Prostate gland (tissue), 2 donors: Measurements from ENCODE around the gene SCTR. TPM values are rescaled to one million over a fixed set of nuclear protein-coding genes. Genes with fewer than 3 reads are reported as not detected.

Experiments used
- DNase-seq: peaks from one replicate; pipeline ENCODE4 v3.0.0-alpha.2; 2019; ENCODE audit warnings: low spot score
- H3K27ac ChIP-seq, 2 donors: fragments of 200-600 bp; sonication (generic); 2 replicates each; pipeline ENCODE4 v1.5.1; 2017 to 2019
- H3K27me3 ChIP-seq: fragments of 200-600 bp; sonication (generic); replicated peaks from 2 replicates; pipeline ENCODE4 v1.5.1; 2019; ENCODE audit not compliant: insufficient read depth
- H3K36me3 ChIP-seq, 2 donors: fragments of 200-600 bp; sonication (generic); 1 replicate in 1 of 2; 2 replicates in 1 of 2; pipeline versions ENCODE4 v1.5.1 to v1.8.1; 2017 to 2019
- H3K4me1 ChIP-seq: fragments of 200-600 bp; sonication (generic); replicated peaks from 2 replicates; pipeline ENCODE4 v1.5.1; 2019
- H3K4me3 ChIP-seq, 2 donors: fragments of 200-600 bp; sonication (generic); 2 replicates each; pipeline ENCODE4 v1.5.1; 2017 to 2019
- H3K9me3 ChIP-seq: fragments of 200-600 bp; sonication (generic); 2 replicates; pipeline ENCODE4 v1.5.1; 2017
- CTCF ChIP-seq, 4 experiments: fragments of 200-600 bp in 2 of 4; fragments of 450-650 bp in 2 of 4; sonication (generic) in 2 of 4; IDR thresholded peaks; 1 replicate in 3 of 4; 2 replicates in 1 of 4; pipeline ENCODE4 v1.5.1; 2016 to 2019; ENCODE audit warnings: antibody characterized with exemption in 4 of 4, mild to moderate bottlenecking in 2 of 4, moderate library complexity in 2 of 4
- POLR2A ChIP-seq: fragments of 450-650 bp; IDR thresholded peaks from one replicate; pipeline ENCODE4 v1.6.1; 2016; ENCODE audit warnings: antibody characterized with exemption, mild to moderate bottlenecking
- POLR2AphosphoS5 ChIP-seq: sonication (generic); formaldehyde crosslinking; IDR thresholded peaks from one replicate; pipeline ENCODE4 v1.6.1; 2017; ENCODE audit warnings: antibody characterized with exemption
- WGBS: methylation state at CpG from one replicate; pipeline ENCODE4 v1.1.5; 2018; 5-methylcytosine and 5-hydroxymethylcytosine counted together
- intact Hi-C: fragments of 100-400 bp; cut with DNase I; formaldehyde crosslinking; loops from one replicate; pipeline ENCODE4 v1.14.2; 2022
- total RNA-seq, 2 donors: library from RNA; depleted of rRNA; stranded (reverse); fragments of >200 nt; gene quantifications; one replicate each; pipeline ENCODE4 v1.1.0, GENCODE V29; 2016

SCTR gene
- total RNA-seq, 2 donors from 2014 or later, result not detected

GRCh38 chr2:119466373-119466772 lies 57.9 kb downstream of the SCTR start:
- H3K9me3 ChIP-seq, result no peaks in the 10 kb centered on the region
- H3K36me3 ChIP-seq, result no peaks in the 10 kb centered on the region
- no peak for DNase-seq
- no peaks in the 10 kb centered on the region for H3K4me1 ChIP-seq
- 91% methylated on average over 4 of the region's 4 CpGs for WGBS
- no peak overlapping the region for H3K4me3 ChIP-seq
- intact Hi-C loops, result no loop called here
- H3K27me3 ChIP-seq, result no peaks in the 10 kb centered on the region
- H3K27ac ChIP-seq, result no peak overlapping the region
- TF ChIP-seq POLR2AphosphoS5 (no peak), POLR2A (no peak), CTCF (IDR thresholded peaks at IDR 0.05) (no peak)

GRCh38 chr2:119465687-119466086 lies 58.6 kb downstream of the SCTR start:
- Histone ChIP-seq H3K4me1 (no peaks in the 10 kb centered on the region), H3K36me3 (no peaks in the 10 kb centered on the region), H3K27ac (no peak overlapping the region), H3K9me3 (no peaks in the 10 kb centered on the region), H3K27me3 (no peaks in the 10 kb centered on the region), H3K4me3 (no peak overlapping the region)
- TF ChIP-seq CTCF (IDR thresholded peaks at IDR 0.05) (no peak), POLR2AphosphoS5 (no peak), POLR2A (no peak)
- no peak for DNase-seq
- intact Hi-C loops, result no loop called here
- 90% methylated on average over 11 of the region's 11 CpGs for WGBS

GRCh38 chr2:119464981-119465380 lies 59.3 kb downstream of the SCTR start:
- Histone ChIP-seq H3K9me3 (no peaks in the 10 kb centered on the region), H3K27ac (no peak overlapping the region), H3K27me3 (no peaks in the 10 kb centered on the region), H3K4me1 (no peaks in the 10 kb centered on the region), H3K36me3 (no peaks in the 10 kb centered on the region), H3K4me3 (no peak overlapping the region)
- TF ChIP-seq POLR2AphosphoS5 (no peak), CTCF (IDR thresholded peaks at IDR 0.05) (no peak), POLR2A (no peak)
- intact Hi-C loops, result no loop called here
- 92% methylated on average over 4 of the region's 4 CpGs for WGBS
- DNase-seq, result no peak

GRCh38 chr2:119463990-119464389 lies 60.3 kb downstream of the SCTR start:
- no peak overlapping the region for H3K4me3 ChIP-seq
- TF ChIP-seq CTCF (IDR thresholded peaks at IDR 0.05) (no peak), POLR2A (no peak), POLR2AphosphoS5 (no peak)
- 94% methylated on average over 9 of the region's 9 CpGs for whole genome bisulfite sequencing
- H3K27ac ChIP-seq, result no peak overlapping the region
- intact Hi-C loops, result no loop called here
- no peaks in the 10 kb centered on the region for H3K4me1 ChIP-seq
- DNase-seq, result no peak
- no peaks in the 10 kb centered on the region for H3K27me3 ChIP-seq
- H3K9me3 ChIP-seq, result no peaks in the 10 kb centered on the region
- H3K36me3 ChIP-seq, result no peaks in the 10 kb centered on the region

GRCh38 chr2:119463136-119463535 lies 61.1 kb downstream of the SCTR start:
- H3K36me3 ChIP-seq, result no peaks in the 10 kb centered on the region
- DNase-seq, result no peak
- no peak overlapping the region for H3K27ac ChIP-seq
- no peaks in the 10 kb centered on the region for H3K27me3 ChIP-seq
- 59% methylated on average over 4 of the region's 4 CpGs for WGBS
- H3K9me3 ChIP-seq, result no peaks in the 10 kb centered on the region
- no peaks in the 10 kb centered on the region for H3K4me1 ChIP-seq
- no peak for TF ChIP-seq POLR2A
- intact Hi-C loops, result no loop called here
- H3K4me3 ChIP-seq, result no peak overlapping the region
